Activated CD4-positive, CD25-positive, alpha-beta regulatory T cell treated with anti-CD3 and anti-CD28 coated beads, Interleukin-2, amount 50 U/mL, for 24 hours (primary cell): ENCODE results near the gene AKR1C1.
"Not testable (repeated sequence)": the region's sequence is repeated elsewhere in the genome, so short reads cannot be mapped to it uniquely, and the experiment has no call there.

Source experiments
- ATAC-seq, 2 donors: fragments of 150-1000 bp; cut with Tn5 transposase; one replicate each; pipeline ENCODE4 v1.10.0; 2021; ENCODE audit warnings: mild to moderate bottlenecking in 1 of 2, moderate library complexity in 1 of 2

AKR1C1 gene

GRCh38 chr10:5019770-5020612 lies 56.8 kb downstream of the AKR1C1 start:
- ATAC-seq = not testable (repeated sequence)

GRCh38 chr10:5021624-5022290 lies 58.5 kb downstream of the AKR1C1 start:
- ATAC-seq = not testable (repeated sequence)

DNA sequence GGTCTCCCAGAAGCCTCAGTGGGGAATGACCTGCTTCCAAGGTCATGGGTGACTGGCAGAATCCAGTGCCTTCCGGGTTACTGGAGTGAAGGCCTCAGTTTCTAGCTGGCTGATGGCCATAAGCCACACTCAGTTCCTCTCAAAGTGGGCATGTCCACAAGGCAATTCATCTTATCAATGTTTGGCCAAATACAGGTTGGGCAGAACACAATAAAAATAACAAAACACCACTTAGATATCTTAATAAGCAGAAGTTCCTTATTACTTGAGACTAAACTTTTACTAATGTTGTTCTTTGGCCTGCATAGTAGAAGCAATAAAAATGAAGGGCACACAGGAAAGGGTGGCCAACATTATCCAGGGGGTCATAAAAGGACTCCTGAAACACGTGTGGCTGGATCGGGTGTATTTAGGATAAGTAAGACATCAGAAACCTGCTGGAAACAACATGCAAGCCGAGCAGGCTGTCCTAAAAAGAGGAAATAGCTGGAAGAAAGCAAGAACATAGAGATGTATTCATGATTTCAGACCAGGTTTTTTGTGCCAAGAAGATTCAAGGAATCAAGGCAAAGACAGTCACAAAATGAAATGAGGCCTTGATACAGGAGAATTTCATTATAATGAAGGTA lies 60.1 kb downstream of the AKR1C1 start:
- ATAC-seq = no peak

- not testable (repeated sequence) for ATAC-seq
These were observed 62.3 kb downstream of the AKR1C1 start for GRCh38 chr10:5025461-5025881.

DNA sequence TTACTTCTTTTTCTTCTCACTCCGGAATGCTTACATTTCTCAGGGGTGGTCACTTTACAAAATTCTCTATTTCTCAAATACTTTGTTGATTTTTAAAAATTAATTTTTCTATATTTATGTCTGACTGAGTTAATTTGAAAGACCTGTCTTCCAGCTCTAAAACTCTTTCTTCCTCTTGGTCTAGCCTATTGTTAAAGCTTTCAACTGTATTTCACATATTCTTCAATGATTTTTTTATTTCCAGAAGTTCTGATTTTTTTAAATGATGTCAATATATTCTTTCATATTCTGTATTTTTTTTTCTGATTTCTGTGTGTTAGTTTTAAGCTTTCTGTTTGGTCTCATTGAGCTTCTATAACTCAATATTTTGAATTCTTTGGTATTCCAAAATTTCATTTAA lies 67.8 kb downstream of the AKR1C1 start:
- ATAC-seq = no peak

DNA sequence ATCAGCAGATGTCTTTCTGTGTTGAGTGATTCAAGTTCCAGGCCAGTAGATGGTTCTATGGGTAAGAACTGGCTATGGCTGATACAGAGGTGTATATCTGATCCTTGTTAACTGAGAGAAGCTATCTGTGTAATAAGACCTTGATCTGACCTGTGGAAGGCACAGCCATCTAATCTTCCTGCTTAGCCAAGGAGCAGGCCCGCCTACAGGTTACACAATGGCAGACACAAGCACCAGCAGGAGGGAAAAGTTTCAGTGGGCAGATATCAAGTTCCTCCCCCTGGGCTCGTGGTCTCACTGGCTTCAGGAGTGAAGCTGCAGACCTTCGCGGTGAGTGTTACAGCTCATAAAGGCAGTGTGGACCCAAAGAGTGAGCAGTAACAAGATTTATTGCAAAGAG lies 68.4 kb downstream of the AKR1C1 start:
- not testable (repeated sequence) for ATAC-seq

GRCh38 chr10:5032444-5032843 lies 69.2 kb downstream of the AKR1C1 start:
- ATAC-seq = not testable (repeated sequence)
